HG03378 (cell line): ENCODE data around the gene MYLK.
"Not testable (repeated sequence)": the region's sequence is repeated elsewhere in the genome, so short reads cannot be mapped to it uniquely, and the experiment has no call there.

Source experiments
- ATAC-seq: cut with Tn5 transposase; IDR thresholded peaks from one replicate; pipeline ENCODE4 v1.9.1; 2021; ENCODE audit warnings: mild to moderate bottlenecking, moderate library complexity; ENCODE audit not compliant: unreplicated experiment

MYLK gene

DNA sequence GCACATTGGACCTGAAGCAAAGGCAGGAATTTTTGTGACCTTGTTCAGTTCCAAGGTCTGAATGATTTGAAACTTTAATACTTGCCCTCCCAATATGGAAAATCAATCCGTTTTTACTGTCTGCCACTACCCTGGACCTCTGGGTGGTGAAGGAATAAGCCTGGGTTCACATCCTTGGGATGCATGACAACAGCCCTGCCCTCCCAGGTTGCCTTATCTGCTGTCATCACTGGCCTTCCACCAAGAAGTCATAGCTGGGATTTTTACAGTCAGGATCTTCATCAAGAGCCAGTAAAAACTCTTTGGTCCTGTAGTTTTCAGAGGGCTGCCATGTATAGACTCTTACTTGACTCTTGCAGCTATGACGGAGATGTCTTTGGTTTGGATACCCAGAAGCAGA is 128.6 kb downstream of the MYLK start:
- ATAC-seq: no peak

GRCh38 chr3:123755085-123755484 is 129.0 kb downstream of the MYLK start:
- ATAC-seq: no peak

DNA sequence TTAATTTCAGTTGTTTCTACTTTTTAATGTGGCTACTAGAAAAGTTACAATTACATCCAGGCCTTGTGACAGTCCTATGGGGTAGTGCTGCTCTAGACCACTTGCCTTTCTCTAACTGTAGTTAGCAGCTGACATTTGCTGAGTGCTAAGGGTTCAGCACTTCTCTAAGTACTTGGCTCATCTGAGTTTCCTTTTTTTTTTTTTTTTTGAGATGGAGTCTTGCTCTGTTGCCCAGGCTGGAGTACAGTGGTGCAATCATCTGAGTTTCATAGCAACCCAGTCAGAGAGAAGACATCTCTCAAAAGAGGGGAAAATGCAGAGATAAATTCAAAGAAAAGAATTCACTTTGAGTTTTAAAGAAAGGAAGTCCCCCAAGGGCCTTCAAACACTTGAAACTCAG is 130.8 kb downstream of the MYLK start:
- no peak for ATAC-seq

DNA sequence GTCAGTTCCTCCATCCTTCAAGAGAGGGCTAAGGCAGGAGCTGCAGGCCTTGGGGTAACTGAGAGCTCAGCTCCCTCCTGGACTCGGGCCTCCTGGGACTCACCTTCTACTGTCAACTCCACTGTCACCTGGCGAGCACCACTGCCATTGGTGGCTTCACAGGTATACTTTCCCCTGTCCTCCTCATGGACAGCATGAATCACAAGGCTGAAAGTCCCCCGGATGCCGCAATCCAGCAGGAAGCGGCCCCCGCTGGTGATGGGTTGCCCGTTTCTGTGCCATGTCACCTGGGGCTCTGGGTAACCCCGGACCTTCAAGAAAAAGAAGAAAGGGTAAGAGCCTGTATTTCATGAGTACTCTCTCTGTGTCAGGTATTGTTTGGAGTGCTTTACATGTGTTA is 131.9 kb downstream of the MYLK start:
- ATAC-seq: no peak

- ATAC-seq: no peak
Measured at GRCh38 chr3:123751433-123751832, 132.7 kb downstream of the MYLK start.

DNA sequence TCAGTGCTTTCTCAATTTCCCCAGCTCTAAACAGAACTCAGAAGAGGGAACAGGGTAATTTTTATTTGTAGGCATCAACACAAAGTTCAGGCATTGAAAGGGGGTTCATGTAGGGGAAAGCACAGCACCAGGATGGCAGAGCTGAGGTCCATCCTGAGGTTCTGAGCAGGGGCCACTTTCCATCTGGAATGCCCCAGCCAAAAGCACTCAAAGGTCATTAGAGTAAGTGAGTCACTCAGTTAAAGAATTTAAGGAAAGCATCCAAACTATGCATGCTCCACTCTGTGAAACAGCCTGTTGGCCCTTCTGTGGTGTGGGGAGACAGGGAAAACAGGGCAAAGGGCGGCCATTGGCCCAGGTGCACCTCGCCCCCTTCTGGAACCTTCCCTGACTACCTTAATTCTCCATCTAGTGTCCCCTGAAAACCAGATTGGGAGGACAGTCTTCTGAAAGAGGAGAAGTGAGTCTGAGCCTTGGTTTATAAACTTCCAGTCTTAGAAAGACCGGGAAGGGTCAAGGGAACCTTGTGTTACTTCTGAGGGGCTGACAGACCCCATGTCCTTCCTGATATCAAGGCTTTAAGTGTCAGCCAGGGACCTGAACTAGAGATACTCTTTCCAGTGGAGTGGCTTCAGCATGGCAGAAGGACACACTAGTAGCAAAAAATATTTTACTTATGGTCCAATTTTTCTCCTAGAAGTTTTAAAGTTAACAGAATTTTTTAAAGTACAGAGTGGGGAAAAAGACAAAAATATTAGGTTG is 133.3 kb downstream of the MYLK start:
- ATAC-seq: no peak

DNA sequence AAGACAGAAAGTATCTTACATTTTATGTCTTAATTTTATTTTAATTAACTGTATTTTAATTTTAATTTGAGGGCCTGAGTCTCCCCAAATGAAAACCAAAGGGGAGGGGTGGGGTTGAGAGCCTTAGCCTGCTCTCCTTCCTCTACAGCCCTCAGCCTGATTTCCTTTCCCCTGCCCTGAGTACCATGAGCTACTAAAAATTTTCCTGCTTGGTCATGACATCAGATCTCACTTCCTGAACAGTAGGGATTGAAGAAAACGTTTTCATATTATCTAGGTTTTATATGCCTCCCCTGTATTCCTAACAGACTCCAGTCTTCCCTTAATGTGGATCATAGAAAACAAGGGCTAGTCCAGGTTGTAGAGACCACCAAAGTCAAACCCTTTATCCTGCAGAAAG is 133.9 kb downstream of the MYLK start:
- ATAC-seq: no peak

GRCh38 chr3:123749711-123750110 is 134.4 kb downstream of the MYLK start:
- ATAC-seq: no peak

- no peak for ATAC-seq
Measured at GRCh38 chr3:123745184-123745855, 138.8 kb downstream of the MYLK start.

- no peak for ATAC-seq
Measured at GRCh38 chr3:123744064-123744463, 140.1 kb downstream of the MYLK start.

- ATAC-seq: no peak
Measured at GRCh38 chr3:123743121-123743520, 141.0 kb downstream of the MYLK start.

GRCh38 chr3:123741041-123741511 is 143.1 kb downstream of the MYLK start:
- no peak for ATAC-seq

DNA sequence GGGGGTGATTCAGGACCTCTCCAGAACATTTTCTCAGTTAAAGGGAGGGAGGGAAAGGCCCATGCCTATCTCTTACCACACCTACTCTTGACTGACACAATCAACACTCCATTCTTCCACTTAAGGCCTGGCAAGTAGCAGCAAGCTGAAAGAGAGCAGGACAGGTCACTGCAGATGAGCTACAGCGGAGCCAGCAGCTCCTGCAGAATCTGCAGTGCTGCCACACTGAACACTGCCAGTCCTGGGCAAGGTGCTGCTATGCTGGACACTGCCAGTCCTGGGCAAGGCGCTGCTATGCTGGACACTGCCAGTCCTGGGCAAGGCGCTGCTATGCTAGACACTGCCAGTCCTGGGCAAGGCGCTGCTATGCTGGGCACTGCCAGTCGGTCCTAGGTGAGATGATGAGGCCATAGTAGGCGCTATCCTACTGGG is 143.7 kb downstream of the MYLK start:
- ATAC-seq: no peak

DNA sequence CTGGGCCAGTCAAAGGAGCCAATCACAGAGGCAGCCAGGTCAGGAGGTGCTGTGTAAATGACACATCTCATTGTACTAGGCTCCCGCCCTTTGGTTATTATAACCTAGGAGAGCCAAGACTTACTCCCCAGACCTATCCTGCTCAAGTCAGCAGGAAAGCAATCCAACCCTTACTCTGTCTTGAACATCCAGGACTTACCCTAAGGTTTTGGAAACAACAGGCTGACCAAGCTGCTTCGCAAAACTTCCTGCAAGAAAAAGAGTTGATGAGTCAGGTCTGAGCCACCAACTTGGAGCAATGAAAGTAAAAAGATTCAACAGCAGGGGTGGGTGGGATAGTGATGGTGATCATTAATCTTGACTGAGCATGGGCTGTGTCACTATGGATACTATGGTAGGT is 144.4 kb downstream of the MYLK start:
- no peak for ATAC-seq

- ATAC-seq: no peak
Measured at GRCh38 chr3:123739106-123739505, 145.0 kb downstream of the MYLK start.

DNA sequence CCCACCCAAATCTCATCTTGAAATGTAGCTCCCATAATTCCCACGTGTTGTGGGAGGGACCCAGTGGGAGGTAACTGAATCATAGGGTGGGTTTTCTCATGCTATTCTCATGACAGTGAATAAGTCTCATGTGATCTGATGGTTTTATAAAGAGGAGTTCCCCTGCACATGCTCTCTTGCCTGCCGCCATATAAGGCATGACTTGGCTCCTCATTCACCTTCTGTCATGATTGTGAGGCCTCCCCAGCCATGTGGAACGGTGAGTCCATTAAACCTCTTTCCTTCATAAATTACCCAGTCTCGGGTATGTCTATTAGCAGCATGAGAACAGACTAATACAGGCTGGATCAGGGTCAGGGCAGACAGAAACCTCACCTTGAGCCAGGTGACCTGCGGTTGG is 145.6 kb downstream of the MYLK start:
- ATAC-seq: not testable (repeated sequence)

- ATAC-seq: no peak
Measured at GRCh38 chr3:123737168-123737567, 147.0 kb downstream of the MYLK start.

DNA sequence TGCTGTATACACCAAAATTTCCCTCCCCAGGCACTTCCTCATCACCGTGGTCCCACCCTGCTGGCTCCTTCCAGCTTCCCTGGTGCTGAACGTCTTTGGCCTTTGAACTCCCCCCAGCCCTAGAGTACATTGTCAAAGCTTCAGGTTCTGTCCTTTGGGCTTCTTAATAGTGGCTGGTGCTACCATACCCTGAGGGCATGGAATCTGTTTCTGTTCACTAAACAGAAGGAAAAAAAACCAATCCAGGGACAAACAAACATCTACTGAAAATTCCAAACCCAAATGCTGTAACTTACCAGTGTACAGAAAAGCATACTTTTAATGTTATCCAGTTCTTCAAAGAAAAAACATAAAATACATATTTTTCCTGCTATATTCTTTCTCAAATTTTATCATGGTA is 148.7 kb downstream of the MYLK start:
- ATAC-seq: no peak

DNA sequence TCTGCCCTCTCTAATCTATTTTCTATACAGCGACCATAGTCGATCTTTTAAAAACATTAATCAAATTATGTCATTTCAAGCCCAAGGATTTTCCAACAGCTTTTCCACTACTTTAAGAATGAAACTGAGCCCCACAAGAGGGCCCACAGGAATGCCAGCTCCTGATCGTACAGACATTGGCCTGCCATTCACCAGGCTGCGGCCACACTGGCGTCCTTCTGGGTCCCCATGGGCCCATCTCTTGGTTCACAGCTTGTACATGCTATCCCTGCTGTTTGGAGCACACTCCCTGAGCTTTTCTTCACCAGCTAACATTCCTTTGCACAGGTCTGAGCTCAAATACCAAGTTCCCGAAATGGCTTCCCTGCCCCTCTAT is 149.6 kb downstream of the MYLK start:
- ATAC-seq: no peak

DNA sequence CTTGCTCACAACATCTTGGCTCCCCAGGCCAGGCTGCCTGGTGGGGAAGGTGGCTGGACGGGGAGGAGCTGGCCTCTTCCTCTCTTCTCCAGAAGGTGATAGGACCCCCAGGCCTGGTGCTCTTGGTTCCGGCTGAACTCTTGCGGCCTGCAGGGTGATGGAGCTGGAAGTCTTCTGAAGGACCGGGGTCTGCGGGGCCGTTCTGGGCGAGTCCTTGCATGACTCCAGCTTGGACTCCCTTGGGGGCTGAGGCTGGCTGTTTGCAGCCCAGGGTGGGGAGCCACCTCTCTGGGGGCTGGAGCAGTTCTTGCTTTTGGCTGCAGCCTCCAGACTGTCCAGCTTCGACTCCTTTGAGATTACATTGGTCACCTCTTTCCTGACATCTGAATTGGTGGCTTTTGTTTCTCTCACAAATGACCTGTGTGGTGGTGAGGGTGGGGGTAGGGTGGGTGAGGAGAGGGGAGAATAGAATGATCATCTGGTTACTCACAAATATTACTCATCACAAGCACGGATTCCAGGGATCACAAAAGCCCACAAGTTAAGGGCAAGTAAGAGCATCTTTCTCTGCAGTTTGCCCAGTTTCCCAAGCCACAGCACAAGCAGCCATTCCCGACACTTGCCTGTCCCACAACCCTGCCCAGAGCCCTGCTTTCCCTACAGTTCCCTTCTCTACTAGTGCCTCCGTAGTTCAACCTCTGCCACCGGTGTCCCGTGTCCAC is 150.2 kb downstream of the MYLK start:
- ATAC-seq: no peak

GRCh38 chr3:123733341-123733740 is 150.8 kb downstream of the MYLK start:
- no peak for ATAC-seq

DNA sequence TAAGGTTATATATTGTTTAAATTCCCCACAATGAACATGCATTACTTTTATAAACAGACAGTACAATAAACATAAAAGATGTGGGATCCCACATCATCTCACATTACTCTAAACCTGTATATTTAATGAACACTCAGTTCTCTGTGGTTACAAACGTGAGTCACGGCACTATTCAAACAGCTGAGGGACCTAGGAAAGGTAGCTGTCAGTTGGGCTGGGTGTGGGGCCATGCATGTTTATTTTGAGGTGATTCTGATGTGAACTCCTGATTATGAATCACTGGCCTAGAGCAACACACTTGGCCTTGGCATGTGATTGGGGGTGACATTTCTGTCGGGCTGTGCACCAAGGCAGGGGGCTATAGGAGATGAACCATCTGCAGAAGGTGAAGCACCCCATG is 151.7 kb downstream of the MYLK start:
- no peak for ATAC-seq
